NCI-H2029 (cell line): ENCODE data around the gene OR6C2.
"Not testable (repeated sequence)": the region's sequence is repeated elsewhere in the genome, so short reads cannot be mapped to it uniquely, and the experiment has no call there.

Experiments used
- DNase-seq: peaks from one replicate; lab custom pipeline; 2025; lab: John Stamatoyannopoulos, UW

Gene OR6C2

DNA sequence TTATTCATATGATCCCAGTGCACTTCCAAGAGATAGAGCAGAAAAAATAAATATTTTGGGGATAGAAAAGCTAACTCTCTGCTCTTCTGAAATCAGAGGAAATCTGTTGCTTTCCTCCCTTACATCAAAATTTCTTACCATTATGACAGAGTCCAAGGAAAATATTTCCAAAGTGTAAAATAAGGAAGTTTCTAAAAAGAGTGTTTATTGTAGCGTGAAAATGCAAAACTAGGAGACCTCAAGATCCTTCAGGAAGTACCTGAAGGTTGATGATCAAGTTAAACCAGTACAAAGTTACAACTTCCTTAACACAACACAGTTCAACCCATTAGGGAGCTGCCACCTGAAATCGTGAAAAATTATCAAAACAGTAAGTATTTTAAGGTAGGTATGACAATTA is at the start of gene OR6C2:
Gene OR6C2 (plus strand): TSS at position 301 of the 400 bp plus-strand sequence. CDS start 8,138 bp downstream, outside the sequence.
- no peak for DNase-seq

DNA sequence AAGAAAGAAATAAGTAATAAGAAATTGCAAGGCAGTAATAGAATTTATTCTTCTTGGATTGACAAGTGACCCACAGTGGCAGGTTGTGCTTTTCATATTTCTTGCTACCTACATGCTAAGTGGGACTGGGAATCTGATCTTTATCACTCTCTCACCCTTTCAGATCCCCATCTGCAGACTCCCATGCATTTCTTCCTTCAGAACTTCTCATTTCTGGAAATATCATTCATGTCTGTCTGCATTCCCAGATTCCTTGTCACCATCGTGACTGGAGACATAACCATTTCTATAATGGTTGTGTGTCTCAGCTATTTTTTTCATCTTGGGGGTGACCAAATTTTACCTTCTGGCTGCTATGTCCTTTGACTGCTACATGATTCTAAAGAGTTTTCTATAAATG is 47.5 kb upstream of the OR6C2 start:
- DNase-seq: no peak

DNA sequence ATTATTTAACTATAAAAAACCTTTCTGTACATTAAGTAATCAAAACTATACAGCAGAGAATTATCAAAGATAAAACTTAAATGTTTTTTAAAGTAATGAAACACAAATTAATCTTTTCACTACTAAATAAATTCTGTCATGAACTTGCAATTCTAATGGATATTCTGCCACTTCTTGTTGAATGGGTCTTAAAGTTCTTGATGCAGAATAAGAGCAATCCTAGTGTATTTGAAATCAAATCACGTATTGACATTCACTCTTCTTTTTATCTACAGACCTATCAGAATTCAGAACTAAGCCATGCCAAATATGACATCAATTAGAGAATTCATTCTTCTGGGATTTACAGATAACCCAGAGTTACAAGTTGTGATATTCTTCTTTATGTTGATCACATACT is 43.6 kb upstream of the OR6C2 start, which contains the start of gene OR6C65:
Gene OR6C65 (plus strand): TSS at position 301 of the 400 bp plus-strand sequence. CDS start 0 bp downstream, at position 301.
- no peak for DNase-seq

DNA sequence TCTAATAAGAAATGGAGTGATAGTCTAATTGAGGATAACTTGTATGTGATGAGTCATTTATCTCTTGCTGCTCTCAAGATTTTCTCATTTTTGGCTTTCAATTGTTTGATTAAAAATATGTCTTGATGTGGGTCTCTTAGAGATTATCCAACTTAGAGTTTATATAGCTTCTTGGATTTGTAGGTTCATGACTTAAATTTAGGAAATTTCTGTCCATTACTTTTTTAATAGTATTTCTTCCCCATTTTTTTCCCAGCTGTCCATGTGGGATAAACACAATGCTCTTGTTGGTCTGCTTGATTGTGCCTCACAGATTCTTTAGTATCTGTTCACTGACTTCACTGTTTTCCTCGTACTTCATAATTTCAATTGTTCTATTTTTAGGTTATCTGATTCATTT is 36.0 kb upstream of the OR6C2 start:
- no peak for DNase-seq

DNA sequence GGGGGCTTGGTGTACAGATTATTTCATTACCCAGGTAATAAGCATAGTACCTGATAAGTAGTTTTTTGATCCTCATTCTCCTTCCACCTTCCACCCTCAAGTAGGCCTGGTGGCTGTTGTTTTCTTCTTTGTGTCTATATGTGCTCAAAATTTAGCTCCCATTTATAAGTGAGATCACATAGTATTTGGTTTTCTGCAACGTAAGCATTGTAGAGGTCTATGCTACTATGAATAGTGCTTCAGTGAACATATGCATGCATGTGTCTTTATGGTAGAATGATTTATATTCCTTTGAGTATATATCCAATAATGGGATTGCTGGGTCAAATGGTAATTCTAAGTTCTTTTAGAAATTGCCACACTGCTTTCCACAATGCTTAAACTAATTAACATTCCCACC is 34.7 kb upstream of the OR6C2 start:
- DNase-seq: not testable (repeated sequence)

DNA sequence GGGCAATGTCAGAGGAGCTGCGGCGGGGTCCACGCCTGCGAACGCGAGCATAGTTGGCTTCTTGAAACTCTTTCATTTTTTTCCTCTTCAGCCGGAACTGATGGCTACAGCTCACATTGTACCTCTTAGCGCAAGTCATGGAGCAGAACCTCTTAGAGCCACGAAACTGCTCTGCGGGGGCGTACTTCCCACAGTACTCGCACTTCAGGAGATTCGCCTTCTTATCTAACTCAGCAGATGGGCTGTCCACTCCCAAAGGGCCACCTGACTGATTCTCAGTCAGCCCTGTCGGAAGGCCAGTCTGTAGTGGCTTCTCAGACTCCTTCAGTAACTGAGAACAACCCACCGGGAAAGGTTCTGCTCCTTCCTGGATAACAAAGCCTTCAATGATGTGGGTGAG is 31.7 kb upstream of the OR6C2 start:
- DNase-seq: not testable (repeated sequence)

DNA sequence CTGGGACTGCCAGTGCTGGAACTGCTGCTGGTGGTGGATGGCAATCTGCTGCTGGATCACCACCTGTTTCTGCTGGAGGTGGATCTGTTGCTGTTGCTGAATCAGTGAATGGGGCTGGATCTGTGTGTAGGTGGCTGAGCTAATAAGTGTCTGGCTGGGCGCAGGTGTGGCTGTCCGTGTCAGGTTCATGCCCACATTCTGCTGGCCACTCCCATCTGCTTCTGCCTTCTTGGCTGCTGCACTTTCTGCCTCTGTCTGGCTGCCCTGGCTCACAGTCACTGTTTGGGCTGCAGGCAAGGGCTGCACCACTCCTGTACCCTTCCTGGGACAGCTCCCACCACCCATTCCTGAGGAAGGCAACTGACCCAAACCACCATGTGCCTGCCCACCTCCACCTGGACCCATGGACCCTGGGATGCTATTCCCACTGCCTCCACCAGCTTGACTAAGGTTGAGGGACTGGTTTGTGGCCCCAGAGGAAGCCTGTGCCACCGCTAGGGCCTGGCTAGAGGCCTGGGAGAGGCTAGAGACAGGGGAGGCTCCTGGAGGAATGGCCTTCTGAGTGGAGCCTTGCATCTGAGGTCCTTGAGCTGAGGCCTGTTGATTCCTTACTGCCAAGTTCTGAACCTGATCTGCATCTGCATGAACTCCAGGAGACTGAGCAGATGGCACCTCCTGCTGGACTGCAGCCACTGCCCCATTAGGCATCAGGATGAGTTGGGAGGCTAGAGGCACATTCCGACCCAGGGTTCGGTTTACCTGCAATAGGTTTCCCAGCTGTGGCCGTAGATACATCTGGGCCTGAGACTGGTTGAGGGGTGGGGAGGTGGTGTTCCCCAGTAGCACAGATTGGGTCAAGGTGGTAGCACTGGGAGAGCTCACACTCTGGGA is 30.1 kb upstream of the OR6C2 start:
- not testable (repeated sequence) for DNase-seq

DNA sequence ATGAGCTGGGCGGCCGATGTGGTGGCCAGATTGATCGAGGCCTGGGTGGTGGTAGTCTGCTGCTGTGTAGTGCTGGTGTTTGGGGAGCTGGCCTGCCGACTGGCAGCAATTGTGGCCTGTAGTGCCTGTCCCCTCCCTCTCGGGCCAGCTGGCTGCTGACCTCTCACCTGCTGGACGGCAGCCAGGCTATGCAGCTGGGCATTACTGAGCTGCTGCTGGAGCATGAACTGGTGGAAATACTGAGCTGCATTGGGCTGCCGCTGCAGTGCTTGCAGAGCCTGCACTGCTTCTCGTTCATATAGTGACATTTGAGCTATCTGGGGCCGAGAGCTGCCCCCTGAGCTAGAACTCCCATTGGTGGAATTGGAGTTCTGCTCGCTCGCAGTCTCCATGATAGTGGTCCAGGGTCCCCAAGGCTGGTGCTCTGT is 29.5 kb upstream of the OR6C2 start:
- not testable (repeated sequence) for DNase-seq

DNA sequence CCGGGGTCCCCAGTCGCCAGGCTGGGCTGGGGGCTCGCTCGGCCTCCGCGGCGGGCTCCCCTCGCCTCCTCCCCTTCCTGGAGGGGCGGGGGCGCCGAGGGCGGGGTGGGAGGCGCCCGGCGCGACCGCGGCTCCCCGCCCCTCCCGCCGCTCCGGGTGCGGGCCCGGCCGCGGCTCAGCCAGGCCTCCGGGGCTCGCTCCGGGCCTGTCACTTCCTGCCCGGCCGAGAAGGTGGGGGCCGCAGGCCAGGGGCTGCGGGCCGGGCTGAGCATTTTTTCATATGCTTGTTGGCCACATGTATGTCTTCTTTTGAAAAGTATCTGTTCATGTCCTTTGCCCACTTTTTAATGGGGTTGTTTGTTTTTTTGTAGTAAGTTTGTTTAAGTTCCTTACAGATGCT is 29.0 kb upstream of the OR6C2 start:
- not testable (repeated sequence) for DNase-seq

DNA sequence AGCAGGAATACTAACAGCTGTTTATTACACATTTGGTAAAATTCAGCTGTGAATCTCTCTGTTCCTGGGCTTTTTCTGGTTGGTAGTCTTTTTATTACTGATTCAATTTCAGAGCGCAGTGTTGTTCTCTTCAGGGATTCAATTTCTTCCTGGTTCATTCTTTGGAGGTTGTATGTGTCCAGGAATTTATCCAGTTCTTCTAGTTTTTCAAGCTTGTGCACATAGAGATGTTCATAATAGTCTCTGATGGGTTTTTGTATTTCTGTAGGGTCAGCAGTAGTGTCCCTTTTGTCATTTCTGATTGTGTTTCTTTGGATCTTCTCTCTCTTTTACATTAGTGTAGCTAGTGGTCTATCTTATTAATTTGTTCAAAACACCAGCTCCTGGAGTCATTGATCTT is 26.9 kb upstream of the OR6C2 start:
- DNase-seq: no peak

DNA sequence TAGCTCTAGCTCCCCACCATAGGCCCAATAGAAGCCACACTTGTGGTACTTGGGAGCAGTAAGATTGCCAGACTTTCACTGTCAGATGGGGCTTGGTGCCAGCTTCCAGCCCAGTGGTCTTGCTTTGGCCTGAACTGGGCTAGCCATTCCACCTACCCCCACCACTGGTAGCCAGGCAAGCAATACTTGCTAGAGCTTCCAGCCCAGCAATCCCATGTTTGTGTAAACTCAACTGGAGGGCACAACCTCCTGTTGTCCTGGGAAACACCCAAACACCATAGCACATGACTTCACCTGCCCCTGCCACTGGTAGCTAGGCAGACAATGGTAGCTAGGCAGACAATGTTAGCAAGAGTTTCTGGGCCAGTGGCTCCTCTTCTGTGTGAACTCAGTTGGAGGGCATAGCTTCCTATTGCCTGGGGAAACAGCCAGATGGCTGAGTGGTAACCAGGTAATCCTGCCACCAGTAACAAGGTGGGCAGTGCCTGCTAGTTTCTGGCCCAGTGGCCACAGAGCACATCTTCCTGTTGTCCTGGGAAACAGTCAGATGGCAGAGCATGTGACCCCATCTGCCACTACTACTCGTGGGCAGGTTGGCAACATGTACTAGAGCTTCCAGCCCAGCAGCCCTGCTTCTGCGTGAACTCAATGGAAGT is 23.4 kb upstream of the OR6C2 start:
- DNase-seq: no peak

DNA sequence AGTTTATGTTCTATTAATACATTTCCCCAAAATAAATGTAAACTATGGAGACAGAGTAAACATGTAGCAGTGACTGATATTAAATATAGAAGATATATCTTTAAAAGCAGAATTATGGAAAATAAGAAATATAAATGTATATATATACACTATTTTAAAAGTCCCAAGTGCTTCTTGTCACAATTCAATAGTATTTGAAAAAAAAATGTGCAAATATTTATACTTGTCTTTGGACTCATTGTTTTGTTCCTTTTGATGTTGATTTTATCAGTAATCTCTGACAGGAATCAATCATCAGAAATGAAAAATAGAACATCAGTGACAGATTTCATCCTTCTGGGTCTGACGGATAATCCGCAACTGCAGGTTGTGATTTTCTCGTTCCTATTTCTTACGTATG is 17.9 kb upstream of the OR6C2 start, which contains the start of gene OR6C76:
Gene OR6C76 (plus strand): TSS at position 301 of the 400 bp plus-strand sequence. CDS start 0 bp downstream, at position 301.
- no peak for DNase-seq

DNA sequence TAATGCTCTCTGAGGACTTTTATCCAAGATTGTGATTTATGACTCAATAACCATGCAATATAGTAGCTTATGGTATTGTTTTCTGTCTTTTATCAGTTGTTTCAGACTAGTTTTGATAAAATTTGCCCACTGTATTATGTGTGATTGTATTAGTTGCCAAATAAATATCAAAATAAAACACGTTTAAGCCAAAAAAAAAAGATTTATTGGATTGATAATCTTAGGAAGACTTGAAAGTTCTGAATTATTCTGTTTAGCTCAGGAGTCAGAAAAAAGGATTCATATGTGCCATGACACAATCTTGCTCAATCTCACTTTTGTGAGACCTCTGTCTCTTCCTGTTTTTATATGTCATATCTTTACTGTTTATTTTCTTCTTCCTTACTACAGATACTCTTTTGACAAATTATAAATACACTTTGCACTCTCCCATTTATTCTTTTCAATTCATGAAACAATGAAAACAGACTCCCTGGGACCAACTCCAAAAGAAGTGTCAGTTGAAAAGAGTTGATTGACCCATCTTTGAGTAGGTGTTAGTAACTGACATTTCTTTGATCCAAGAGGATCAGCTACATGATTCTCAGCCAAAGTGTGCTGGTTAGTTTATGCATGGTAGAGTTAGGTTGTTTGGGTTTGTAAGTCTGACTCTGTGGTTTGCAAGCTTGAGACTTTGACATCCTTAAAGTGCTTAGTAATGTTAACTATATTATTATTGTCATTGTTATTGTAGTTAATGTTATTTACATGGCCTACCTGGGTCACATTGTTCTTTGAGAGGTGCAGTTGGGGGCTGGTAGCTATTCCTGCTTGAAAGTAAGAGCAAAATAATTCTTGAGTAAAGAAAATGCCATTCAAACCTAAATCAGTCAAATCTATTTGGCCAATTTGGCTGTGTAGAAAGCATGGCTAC is 15.3 kb upstream of the OR6C2 start:
- DNase-seq: no peak

DNA sequence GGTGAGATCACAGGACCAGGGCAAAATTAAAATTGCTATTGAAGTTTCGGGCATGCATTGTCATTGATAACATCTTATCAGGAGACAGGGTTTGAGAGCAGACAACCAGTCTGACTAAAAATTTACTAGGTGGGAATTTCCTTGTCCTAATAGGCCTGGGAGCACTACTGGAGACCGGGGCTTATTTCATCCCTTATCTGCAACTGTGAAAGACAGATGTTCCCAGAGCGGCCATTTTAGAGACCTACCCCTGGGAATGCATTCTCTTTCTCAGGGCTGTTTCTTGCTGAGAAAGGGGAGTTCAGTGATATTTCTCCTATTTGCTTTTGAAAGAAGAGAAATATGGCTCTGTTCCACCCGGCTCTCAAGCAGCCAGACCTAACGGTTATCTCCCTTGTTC is 2.6 kb upstream of the OR6C2 start:
- DNase-seq: not testable (repeated sequence)

DNA sequence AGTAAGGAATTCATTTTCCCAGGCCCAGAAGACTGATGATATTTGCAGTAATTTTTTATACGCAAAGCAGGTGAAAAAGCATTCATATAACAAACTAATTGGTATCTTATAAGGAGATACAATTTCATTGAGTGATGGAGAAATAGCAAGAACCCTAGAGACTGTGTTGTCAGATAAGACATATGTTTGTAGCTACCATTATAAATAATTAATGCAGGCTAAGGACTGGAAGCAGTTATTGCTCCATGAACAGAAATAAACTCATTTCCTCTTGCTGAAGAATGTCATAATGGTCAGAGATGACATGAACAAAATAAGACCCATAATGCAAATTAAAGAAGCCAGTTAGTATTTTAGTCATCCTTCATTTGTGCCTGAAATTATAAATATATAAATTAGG is 1.5 kb downstream of the OR6C2 start:
- no peak for DNase-seq

DNA sequence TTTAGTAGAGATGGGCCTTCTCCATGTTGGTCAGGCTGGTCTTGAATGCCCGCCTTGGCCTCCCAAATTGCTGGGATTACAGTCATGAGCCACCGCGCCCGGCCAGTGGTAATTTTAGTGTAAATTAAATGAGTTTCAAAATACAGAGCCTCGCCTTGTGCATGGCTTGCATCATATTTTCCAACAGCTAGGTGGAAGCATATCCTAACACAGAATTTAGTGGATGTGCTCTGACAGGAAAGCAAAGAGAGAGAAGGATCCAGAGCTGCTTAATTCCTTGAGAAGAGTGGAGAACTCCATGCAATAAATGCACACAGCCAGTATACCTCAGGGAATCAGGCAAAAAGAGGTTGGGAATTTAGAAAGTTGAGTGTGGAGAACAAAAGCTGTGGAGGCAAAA is 2.5 kb downstream of the OR6C2 start:
- no peak for DNase-seq

DNA sequence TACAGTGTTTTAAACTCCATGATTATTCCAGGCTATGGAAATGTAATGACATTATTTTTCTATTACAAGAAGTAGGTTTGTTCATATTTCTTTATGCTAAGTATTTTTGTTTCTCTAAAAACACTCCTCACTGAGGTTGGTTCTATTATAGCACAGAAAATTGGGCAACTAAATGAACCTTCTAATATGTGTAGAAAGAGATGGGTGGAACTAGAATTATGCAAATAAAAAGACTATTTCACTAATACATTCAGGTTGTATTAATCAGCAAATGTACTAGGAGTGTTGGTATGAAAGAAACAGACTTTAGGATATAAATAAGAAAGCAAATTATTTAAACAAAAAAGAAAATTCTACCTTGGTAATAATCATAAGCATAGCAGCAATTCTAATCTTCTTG is 4.9 kb downstream of the OR6C2 start:
- DNase-seq: no peak

DNA sequence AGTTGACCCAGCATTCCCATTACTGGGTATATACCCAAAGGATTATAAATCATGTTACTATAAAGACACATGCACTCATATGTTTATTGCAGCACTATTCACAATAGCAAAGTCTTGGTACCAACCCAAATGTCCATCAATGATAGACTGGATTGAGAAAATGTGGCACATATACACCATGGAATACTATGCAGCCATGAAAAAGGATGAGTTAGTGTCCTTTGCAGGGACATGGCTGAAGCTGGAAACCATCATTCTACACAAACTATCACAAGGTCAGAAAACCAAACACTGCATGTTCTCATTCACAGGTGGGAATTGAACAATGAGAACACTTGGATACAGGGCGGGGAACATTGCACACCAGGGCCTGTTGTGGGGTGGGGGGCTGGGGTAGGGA is 21.1 kb downstream of the OR6C2 start:
- DNase-seq: not testable (repeated sequence)

DNA sequence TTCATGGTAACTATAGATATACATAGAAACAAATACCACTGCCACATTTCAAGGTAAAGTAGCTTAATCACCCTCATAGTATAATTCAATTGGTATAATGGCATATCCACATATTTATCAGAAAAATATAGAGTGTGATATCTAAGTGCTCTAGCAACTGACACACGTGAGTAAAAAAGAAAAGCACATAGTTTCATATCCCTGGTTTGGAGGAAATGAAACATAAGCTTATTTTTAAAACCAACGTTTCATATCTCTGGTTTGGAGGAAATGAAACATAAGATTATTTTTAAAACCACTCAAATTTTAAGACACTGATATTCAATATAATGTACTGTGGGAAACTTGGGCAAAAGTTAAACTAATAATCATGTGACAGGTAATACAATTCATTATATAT is 24.0 kb downstream of the OR6C2 start:
- no peak for DNase-seq

DNA sequence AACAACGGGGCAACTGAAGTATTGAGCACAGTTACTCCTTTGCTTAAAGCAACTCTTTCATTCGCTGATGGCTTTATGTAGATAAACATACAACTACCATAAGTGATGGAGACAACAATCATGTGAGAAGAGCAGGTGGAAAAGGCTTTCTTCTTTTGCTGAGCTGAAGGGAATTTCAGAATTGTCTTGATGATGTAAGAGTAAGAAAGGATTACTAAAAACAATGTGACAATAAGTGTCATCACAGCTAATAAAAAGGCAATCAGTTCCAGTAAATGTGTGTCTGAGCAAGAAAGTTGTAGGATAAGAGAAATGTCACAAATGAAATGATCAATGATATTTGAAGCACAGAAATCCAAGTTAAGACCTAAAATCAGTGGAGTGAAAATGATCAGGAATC is 25.4 kb downstream of the OR6C2 start:
- DNase-seq: no peak

DNA sequence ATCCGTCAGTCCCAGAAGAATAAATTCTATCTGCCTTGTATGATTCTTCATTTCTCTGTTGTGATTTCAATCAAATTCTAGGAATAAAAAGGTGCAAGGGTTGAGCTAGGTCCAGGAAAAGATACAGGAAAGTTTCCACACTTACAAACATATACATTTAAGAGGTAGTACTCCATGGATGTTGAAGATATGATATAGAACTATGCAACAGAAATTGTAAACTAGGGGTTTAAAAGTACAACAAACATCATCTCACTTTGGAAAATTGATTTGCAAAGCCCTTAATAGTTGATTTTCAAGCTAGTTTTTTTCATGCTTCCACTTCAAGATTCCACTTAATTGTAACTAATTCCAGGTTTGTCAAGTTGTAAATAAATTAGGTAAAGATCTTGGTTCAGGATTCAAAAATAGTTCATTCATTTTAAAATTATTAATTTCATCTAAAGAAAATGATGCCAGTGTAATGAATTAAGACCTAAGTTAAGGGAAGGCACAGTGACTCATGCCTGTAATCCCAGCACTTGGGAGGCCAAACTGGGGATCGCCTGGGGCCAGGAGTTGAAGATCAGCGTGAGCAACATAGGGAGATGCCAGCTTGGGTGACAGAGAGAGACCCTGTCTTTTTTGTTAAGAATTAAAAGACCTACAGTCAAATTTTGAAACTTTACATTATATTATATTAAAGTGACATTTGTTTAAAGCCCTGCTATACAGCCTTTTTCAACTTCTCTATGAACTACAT is 26.4 kb downstream of the OR6C2 start, which contains the start of gene OR6C70:
Gene OR6C70 (minus strand): TSS at position 51 of the 742 bp plus-strand sequence. CDS start 0 bp downstream, at position 51.
- no peak for DNase-seq
